HUES64 (cell line): Measurements from ENCODE around the gene ABCC6.
"Not testable (repeated sequence)": the region's sequence is repeated elsewhere in the genome, so short reads cannot be mapped to it uniquely, and the experiment has no call there.

Experiments
- H3K27ac ChIP-seq: 2 replicates; pipeline ENCODE4 v1.7.0; 2013; ENCODE audit warnings: low read depth, low read length, inconsistent platforms
- H3K27me3 ChIP-seq: 2 replicates; pipeline ENCODE4 v1.6.1; 2013; ENCODE audit warnings: mild to moderate bottlenecking, low read length; ENCODE audit not compliant: insufficient read depth
- H3K36me3 ChIP-seq: 2 replicates; pipeline ENCODE4 v1.6.1; 2013; ENCODE audit warnings: mild to moderate bottlenecking, low read length; ENCODE audit not compliant: insufficient read depth
- H3K4me1 ChIP-seq: 2 replicates; pipeline ENCODE4 v1.6.1; 2013; ENCODE audit warnings: mild to moderate bottlenecking, low read length, moderate library complexity; ENCODE audit not compliant: insufficient read depth
- H3K4me3 ChIP-seq: 2 replicates; pipeline ENCODE4 v1.5.1; 2013; ENCODE audit warnings: mild to moderate bottlenecking, low read length, moderate library complexity
- H3K9ac ChIP-seq: 2 replicates; pipeline ENCODE4 v1.6.1; 2013; ENCODE audit warnings: mild to moderate bottlenecking, low read depth, low read length
- H3K9me3 ChIP-seq: 2 replicates; pipeline ENCODE4 v1.6.1; 2013; ENCODE audit warnings: low read depth, low read length; ENCODE audit not compliant: insufficient read depth
- WGBS: fragments of 150-250, 120-280 bp; methylation state at CpG from one replicate; pipeline ENCODE4 v1.1.7; 2013; ENCODE audit warnings: missing lambda C conversion rate; 5-methylcytosine and 5-hydroxymethylcytosine counted together

Gene ABCC6

DNA sequence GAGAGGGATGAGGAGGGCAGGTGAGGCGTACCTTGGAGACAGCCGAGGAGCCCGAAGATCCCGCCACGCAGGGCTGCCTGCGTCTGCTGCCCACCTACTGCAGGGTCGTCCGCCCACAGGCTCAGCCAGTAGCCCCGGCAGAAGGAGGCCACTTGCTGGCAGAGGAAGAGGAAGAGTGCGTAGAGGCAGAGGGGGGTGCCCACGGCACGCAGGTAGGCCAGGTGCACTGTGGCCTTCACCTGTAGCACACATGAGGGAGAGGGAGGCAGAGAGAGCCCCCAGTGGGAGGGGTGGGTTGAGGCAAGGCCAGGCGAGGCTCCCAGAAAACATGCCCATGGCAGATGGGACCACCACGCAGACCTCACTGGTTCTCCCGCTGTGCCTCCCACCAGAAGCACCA lies 53.7 kb downstream of the ABCC6 start:
- 91% methylated on average over 15 of the region's 15 CpGs for WGBS
- Histone ChIP-seq H3K4me3 (no peak overlapping the region), H3K4me1 (no peaks in the 10 kb centered on the region), H3K9me3 (no peaks in the 10 kb centered on the region), H3K9ac (no peak overlapping the region), H3K27ac (no peak overlapping the region), H3K36me3 (no peaks in the 10 kb centered on the region), H3K27me3 (no peaks in the 10 kb centered on the region)

DNA sequence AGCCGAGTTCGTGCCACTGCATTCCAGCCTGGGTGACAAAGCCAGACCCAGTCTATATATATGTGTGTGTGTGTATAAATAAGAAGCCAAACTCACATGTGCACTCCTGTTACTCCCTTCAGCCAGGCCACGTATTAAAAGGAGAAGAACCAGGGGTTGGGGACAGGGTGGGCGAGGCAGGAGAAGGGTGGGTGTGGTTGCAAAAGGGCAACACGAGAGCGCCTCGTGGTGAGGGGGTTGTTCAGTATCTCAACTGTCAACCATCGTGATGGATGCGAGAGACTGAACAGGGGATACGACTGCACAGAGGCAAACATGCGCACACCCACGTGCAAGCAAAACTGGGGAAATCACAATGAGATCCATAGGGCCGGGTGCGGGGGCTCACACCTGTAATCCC lies 54.9 kb downstream of the ABCC6 start:
- Histone ChIP-seq H3K36me3 (no peaks in the 10 kb centered on the region), H3K9me3 (no peaks in the 10 kb centered on the region), H3K4me3 (no peak overlapping the region), H3K9ac (no peak overlapping the region), H3K4me1 (no peaks in the 10 kb centered on the region), H3K27me3 (no peaks in the 10 kb centered on the region), H3K27ac (no peak overlapping the region)
- WGBS = 95% methylated on average over 14 of the region's 14 CpGs

DNA sequence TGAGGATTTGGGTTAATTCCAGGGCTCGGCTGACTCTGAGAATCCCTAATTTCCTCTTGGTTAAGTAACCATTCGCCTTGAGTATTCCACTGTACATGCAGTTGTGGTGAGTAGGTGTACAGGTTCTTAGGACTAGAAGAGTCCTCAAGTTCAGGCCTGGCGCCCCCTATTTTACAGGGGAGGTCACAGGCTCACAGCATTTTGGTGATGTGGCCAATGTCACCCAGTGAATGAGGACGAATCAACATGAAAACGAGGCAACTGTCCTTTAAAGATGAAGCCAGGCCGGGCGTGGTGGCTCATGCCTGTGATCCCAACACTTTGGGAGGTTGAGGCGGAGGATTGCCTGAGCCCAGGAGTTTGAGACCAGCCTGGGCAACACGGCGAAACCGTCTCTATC lies 55.4 kb downstream of the ABCC6 start:
- 89% methylated on average over 11 of the region's 11 CpGs for WGBS
- no peak overlapping the region for H3K4me3 ChIP-seq
- H3K36me3 ChIP-seq = no peaks in the 10 kb centered on the region
- no peaks in the 10 kb centered on the region for H3K27me3 ChIP-seq
- no peaks in the 10 kb centered on the region for H3K4me1 ChIP-seq
- no peak overlapping the region for H3K9ac ChIP-seq
- no peak overlapping the region for H3K27ac ChIP-seq
- H3K9me3 ChIP-seq = no peaks in the 10 kb centered on the region

DNA sequence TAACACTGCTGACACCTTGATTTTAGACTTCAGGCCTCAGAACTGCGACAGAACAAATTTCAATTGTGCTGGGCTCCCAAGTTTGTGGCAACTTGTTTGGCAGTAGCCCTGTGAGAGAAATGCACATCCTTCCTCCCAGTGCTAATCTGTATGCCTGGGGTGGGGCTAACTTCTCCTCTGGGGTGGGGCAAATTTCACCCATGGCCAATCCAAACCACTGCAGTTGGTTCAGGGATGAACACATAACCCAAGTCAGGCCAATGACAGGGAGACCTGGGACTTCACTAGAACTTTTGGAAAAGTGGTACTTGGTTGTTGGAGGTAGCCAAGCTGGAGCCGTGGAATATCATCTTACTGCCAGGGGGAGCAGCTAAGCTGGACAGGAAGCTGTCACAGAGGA lies 56.3 kb downstream of the ABCC6 start:
- H3K9ac ChIP-seq = no peak overlapping the region
- 44% methylated on average over 2 of the region's 2 CpGs for WGBS

DNA sequence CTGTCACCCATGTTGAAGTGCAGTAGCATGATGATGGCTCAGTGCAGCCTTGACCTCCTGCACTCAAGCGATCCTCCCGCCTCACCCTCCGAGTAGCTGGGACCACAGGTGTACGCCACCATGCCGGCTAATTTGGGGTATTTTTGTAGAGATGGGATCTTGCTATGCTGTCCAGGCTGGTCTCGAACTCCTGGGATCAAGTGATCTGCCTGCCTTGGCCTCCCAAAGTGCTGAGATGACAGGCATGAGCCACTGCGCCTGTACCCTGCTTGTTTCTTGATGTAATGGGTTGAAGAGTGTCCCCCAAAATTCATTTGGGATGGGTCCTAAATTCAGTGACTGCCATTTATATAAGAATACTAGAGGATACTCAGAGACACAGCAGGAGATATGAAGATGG lies 57.2 kb downstream of the ABCC6 start:
- H3K36me3 ChIP-seq = no peaks in the 10 kb centered on the region
- no peak overlapping the region for H3K27ac ChIP-seq
- H3K9me3 ChIP-seq = no peaks in the 10 kb centered on the region
- H3K4me1 ChIP-seq = no peaks in the 10 kb centered on the region
- no peaks in the 10 kb centered on the region for H3K27me3 ChIP-seq
- no peak overlapping the region for H3K4me3 ChIP-seq
- H3K9ac ChIP-seq = no peak overlapping the region
- WGBS = 82% methylated on average over 7 of the region's 7 CpGs

More for the DNA sequence above, 56.3 kb downstream of the ABCC6 start:
- no peaks in the 10 kb centered on the region for H3K4me1 ChIP-seq
- H3K4me3 ChIP-seq = no peak overlapping the region
- H3K27ac ChIP-seq = no peak overlapping the region
- no peaks in the 10 kb centered on the region for H3K9me3 ChIP-seq
- H3K27me3 ChIP-seq = no peaks in the 10 kb centered on the region
- H3K36me3 ChIP-seq = no peaks in the 10 kb centered on the region

DNA sequence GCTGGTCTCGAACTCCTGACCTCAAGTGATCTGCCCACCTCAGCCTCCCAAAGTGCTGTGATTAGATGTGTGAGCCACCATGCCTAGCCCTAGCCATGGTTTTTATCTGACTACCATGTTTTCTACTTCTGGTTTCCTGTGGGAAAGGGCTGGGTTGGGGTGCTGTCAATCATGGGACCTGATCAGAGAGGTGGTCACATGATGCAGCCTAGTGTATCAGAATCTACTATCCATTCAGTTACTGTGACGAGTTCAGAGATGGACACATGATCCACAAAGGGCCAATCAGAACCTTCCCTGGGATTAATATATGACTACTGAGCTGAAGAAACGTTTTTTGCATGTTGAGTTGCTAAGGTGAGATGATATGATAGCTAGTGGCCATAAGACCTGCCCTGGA lies 59.1 kb downstream of the ABCC6 start:
- H3K4me1 ChIP-seq = no peaks in the 10 kb centered on the region
- H3K9me3 ChIP-seq = 0 out of 2 replicates have a peak, but pooled peaks cover 5% of the 10 kb centered on the region
- no peak overlapping the region for H3K27ac ChIP-seq
- no peaks in the 10 kb centered on the region for H3K36me3 ChIP-seq
- 94% methylated on average over 3 of the region's 3 CpGs for WGBS
- no peak overlapping the region for H3K4me3 ChIP-seq
- H3K27me3 ChIP-seq = no peaks in the 10 kb centered on the region
- no peak overlapping the region for H3K9ac ChIP-seq

DNA sequence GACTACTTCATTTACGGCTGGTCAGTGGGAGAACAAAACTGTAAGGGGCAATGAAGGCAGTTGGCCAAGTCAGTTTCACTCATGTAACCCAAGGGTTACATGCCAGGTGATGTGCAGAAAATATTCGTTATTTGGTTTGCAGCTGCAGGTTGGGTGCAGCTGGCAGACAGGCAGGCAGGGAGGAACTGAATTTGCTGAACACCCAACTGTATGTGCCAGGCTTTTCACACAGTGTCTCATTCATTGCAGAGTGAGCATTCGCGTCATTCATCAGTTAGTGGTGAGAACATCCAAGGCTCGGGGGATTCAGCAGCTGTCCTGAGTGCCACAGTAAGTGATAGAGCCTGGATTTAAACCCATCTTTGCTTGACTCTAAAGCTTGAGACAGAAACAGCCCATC lies 59.7 kb downstream of the ABCC6 start:
- no peak overlapping the region for H3K4me3 ChIP-seq
- peaks cover 11% of the 10 kb centered on the region for H3K9me3 ChIP-seq
- no peak overlapping the region for H3K27ac ChIP-seq
- H3K4me1 ChIP-seq = no peaks in the 10 kb centered on the region
- 91% methylated on average over 5 of the region's 5 CpGs for whole genome bisulfite sequencing
- no peaks in the 10 kb centered on the region for H3K27me3 ChIP-seq
- no peaks in the 10 kb centered on the region for H3K36me3 ChIP-seq
- H3K9ac ChIP-seq = no peak overlapping the region

DNA sequence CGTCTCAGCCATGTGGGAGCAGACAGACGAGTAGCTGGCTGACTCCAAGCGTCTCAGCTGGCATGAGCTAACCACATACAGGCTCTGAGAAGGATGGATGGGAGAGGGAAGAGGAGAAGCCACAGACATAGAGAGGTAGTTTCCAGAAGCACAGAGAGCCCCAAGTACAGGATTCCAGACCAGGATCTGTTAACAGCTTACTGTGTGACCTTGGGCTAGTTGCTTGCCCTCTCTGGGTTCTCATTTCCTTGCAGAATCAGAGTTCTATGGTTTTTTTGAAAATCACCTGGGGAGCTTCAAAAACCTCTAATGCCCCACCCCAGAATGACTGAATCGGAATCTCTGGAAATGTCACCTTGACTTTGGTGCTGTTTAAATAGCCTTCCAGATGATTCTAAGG lies 60.2 kb downstream of the ABCC6 start:
- H3K27ac ChIP-seq = no peak overlapping the region
- H3K4me3 ChIP-seq = no peak overlapping the region
- H3K36me3 ChIP-seq = no peaks in the 10 kb centered on the region
- no peaks in the 10 kb centered on the region for H3K4me1 ChIP-seq
- 89% methylated on average over 4 of the region's 4 CpGs for WGBS
- no peak overlapping the region for H3K9ac ChIP-seq
- peaks cover 15% of the 10 kb centered on the region for H3K9me3 ChIP-seq
- no peaks in the 10 kb centered on the region for H3K27me3 ChIP-seq

DNA sequence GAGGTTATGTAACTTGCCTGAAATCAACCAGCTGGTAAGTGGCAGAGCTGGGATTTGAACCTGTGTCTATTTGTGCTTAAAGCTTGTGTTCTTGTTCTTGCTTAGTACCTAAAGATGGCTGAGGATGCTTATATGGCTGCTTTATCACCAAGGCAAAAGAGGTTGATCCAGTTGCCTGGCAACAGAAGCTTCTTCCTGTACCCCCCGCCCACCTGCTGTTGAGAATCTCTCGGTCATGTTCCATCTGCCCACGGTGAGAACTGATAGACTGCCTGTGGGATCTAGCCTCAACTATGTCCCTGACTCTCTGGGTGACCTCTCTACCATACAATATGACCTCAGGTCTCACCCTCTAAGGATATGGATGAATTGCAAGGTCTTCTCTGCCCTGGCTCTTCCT lies 60.7 kb downstream of the ABCC6 start:
- Histone ChIP-seq H3K27ac (no peak overlapping the region), H3K4me1 (no peaks in the 10 kb centered on the region), H3K9ac (no peak overlapping the region), H3K9me3 (peaks cover 20% of the 10 kb centered on the region), H3K4me3 (no peak overlapping the region), H3K27me3 (no peaks in the 10 kb centered on the region), H3K36me3 (no peaks in the 10 kb centered on the region)
- WGBS = 74% methylated on average over 3 of the region's 3 CpGs

DNA sequence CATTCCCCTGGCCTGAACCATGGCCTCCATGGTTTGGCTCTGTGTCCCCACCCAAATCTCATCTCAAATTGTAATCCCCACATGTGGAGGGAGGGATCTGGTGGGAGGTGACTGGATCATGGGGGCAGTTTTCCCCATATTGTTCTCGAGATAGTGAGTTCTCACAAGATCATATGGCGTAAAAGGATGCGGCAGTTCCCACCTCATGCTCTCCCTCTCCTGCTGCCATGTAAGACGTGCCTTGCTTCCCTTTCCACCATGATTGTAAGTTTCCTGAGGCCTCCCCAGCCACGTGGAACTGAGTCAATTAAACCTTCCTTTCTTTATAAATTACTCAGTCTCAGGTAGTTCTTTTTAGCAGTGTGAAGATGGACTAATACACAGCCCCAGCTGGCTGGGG lies 61.5 kb downstream of the ABCC6 start:
- WGBS = 81% methylated on average over 5 of the region's 5 CpGs
- not testable (repeated sequence) for H3K4me1 ChIP-seq, H3K9ac ChIP-seq, H3K36me3 ChIP-seq, H3K4me3 ChIP-seq, H3K27me3 ChIP-seq, H3K27ac ChIP-seq
- peaks cover 20% of the 10 kb centered on the region for H3K9me3 ChIP-seq

DNA sequence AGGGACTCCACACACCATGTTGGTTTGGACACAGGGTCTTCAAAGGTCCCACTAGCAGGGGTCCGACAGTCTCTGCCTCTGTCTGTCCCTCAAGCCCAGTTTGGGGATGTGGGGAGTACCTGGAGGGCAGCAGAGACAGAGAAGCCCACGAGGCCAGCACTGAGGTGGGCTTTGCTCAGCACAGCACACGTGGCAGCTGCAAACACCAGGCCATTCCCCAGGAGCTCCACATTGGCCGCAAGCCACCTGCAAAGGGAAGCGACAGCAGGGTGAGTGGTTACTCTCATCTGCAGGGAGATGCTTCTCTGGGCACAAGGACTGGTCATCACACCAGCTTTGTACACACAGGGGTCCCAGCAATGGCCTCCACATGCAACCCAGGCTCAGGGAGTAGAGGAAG lies 62.0 kb downstream of the ABCC6 start:
- Histone ChIP-seq H3K36me3 (no peaks in the 10 kb centered on the region), H3K4me1 (no peaks in the 10 kb centered on the region), H3K9ac (no peak overlapping the region), H3K4me3 (no peak overlapping the region), H3K27ac (no peak overlapping the region), H3K27me3 (no peaks in the 10 kb centered on the region), H3K9me3 (peaks cover 20% of the 10 kb centered on the region)
- WGBS = 69% methylated on average over 5 of the region's 5 CpGs

DNA sequence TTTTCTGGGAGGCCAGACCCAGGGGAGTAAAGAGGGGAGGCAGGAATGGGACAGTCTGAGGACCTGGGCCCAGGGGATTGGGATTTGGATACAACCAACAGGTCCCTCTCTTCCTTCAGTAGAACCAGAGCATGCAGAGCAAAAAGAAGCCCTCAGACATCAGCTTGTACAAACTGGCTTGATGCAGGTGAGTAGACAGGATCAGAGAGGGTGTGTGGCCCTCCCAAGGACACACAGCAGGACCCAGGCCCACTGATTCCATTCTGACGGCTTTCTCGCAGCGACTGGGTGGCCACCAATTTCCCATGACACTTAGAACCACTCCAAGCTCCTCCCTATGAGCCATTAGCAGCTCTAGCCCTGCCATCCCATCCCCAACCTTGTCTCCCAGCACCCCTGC lies 63.6 kb downstream of the ABCC6 start:
- 87% methylated on average over 3 of the region's 3 CpGs for WGBS

More for the DNA sequence above, 63.6 kb downstream of the ABCC6 start:
- H3K4me3 ChIP-seq = no peak overlapping the region
- peaks cover 20% of the 10 kb centered on the region for H3K9me3 ChIP-seq
- no peaks in the 10 kb centered on the region for H3K4me1 ChIP-seq
- H3K27ac ChIP-seq = no peak overlapping the region
- H3K9ac ChIP-seq = no peak overlapping the region
- H3K27me3 ChIP-seq = no peaks in the 10 kb centered on the region
- no peaks in the 10 kb centered on the region for H3K36me3 ChIP-seq
